ENCODE data around the gene FTL. TPM values are rescaled to one million over a fixed set of nuclear protein-coding genes. Genes with fewer than 3 reads are reported as not detected.
"Not testable (repeated sequence)": the region's sequence is repeated elsewhere in the genome, so short reads cannot be mapped to it uniquely, and the experiment has no call there.

FTL gene
- total and polyA plus RNA-seq, 4 donors: 2,880 to 22,369 (median 12,158) TPM

- WGBS, 2 donors: 90 to 92% methylated on average over 18 of the region's 18 CpGs
- no peaks in the 10 kb centered on the region for H3K9me3 ChIP-seq (ENCODE audit: control insufficient read depth in 4 of 4, insufficient read depth in 3 of 4, low read length in 3 of 4)
- H3K4me1 ChIP-seq (ENCODE audit: control insufficient read depth in 5 of 5, insufficient read depth in 5 of 5, low read length in 5 of 5): peaks cover 0 to 3% (median 0%) of the 10 kb centered on the region in 5 donors
- ATAC-seq (ENCODE audit: insufficient read depth, low FRiP score) (no peak), DNase-seq (no peak)
- no peak for TF ChIP-seq CTCF (IDR thresholded peaks at IDR 0.05; ENCODE audit: control extremely low read depth, extremely low read depth)
- H3K4me3 ChIP-seq: no peak overlapping the region
- peaks cover 15 to 41% (median 16%) of the 10 kb centered on the region in 4 donors for H3K36me3 ChIP-seq (ENCODE audit: control insufficient read depth in 4 of 4, insufficient read depth in 4 of 4, low read length in 4 of 4)
- H3K27me3 ChIP-seq (ENCODE audit: control insufficient read depth in 3 of 3, insufficient read depth in 3 of 3, low read length in 2 of 3): no peaks in the 10 kb centered on the region
- H3K9ac ChIP-seq (ENCODE audit: insufficient read depth in 1 of 2, low read length in 2 of 2): no peak overlapping the region
- no peak overlapping the region for H3K27ac ChIP-seq (ENCODE audit: low read depth in 1 of 2, low read length in 1 of 2)
These were observed 42.3 kb upstream of the FTL start for GRCh38 chr19:48922548-48923490.

- ATAC-seq (ENCODE audit: insufficient read depth, low FRiP score) (no peak), DNase-seq (no peak)
- no peaks in the 10 kb centered on the region for H3K27me3 ChIP-seq (ENCODE audit: control insufficient read depth in 3 of 3, insufficient read depth in 3 of 3, low read length in 2 of 3)
- no peaks in the 10 kb centered on the region for H3K9me3 ChIP-seq (ENCODE audit: control insufficient read depth in 4 of 4, insufficient read depth in 3 of 4, low read length in 3 of 4)
- H3K4me3 ChIP-seq: no peak overlapping the region
- H3K9ac ChIP-seq (ENCODE audit: insufficient read depth in 1 of 2, low read length in 2 of 2): no peak overlapping the region
- 71 to 78% methylated on average over 11 of the region's 11 CpGs for WGBS, 2 donors
- no peak overlapping the region for H3K27ac ChIP-seq (ENCODE audit: low read depth in 1 of 2, low read length in 1 of 2)
- no peak for TF ChIP-seq CTCF (IDR thresholded peaks at IDR 0.05; ENCODE audit: control extremely low read depth, extremely low read depth)
- H3K36me3 ChIP-seq (ENCODE audit: control insufficient read depth in 4 of 4, insufficient read depth in 4 of 4, low read length in 4 of 4): peaks cover 2 to 29% (median 10%) of the 10 kb centered on the region in 4 donors
- H3K4me1 ChIP-seq (ENCODE audit: control insufficient read depth in 5 of 5, insufficient read depth in 5 of 5, low read length in 5 of 5): peaks cover 0 to 3% (median 0%) of the 10 kb centered on the region in 5 donors
These were observed 39.8 kb upstream of the FTL start for GRCh38 chr19:48925240-48925843.

GRCh38 chr19:48925890-48926289, 39.2 kb upstream of the FTL start:
- not testable (repeated sequence) for H3K27me3 ChIP-seq (ENCODE audit: control insufficient read depth in 3 of 3, insufficient read depth in 3 of 3, low read length in 2 of 3); DNase-seq; H3K9ac ChIP-seq (ENCODE audit: insufficient read depth in 1 of 2, low read length in 2 of 2); H3K4me1 ChIP-seq (ENCODE audit: control insufficient read depth in 5 of 5, insufficient read depth in 5 of 5, low read length in 5 of 5); ATAC-seq (ENCODE audit: insufficient read depth, low FRiP score); H3K9me3 ChIP-seq (ENCODE audit: control insufficient read depth in 4 of 4, insufficient read depth in 3 of 4, low read length in 3 of 4); H3K4me3 ChIP-seq
- peaks cover 2 to 24% (median 10%) of the 10 kb centered on the region in 4 donors for H3K36me3 ChIP-seq (ENCODE audit: control insufficient read depth in 4 of 4, insufficient read depth in 4 of 4, low read length in 4 of 4)
- peak overlapping the region in 1 of 2 donors; percentile 68 for H3K27ac ChIP-seq (ENCODE audit: low read depth in 1 of 2, low read length in 1 of 2)
- WGBS, 2 donors: 80 to 89% methylated on average over 8 of the region's 8 CpGs

- no peaks in the 10 kb centered on the region for H3K27me3 ChIP-seq (ENCODE audit: control insufficient read depth in 3 of 3, insufficient read depth in 3 of 3, low read length in 2 of 3)
- WGBS, 2 donors: 7 to 35% methylated on average over 10 of the region's 10 CpGs
- H3K9ac ChIP-seq (ENCODE audit: insufficient read depth in 1 of 2, low read length in 2 of 2): no peak overlapping the region
- peak overlapping the region; percentile 56 to 59 for H3K27ac ChIP-seq (ENCODE audit: low read depth in 1 of 2, low read length in 1 of 2)
- no peaks in the 10 kb centered on the region for H3K9me3 ChIP-seq (ENCODE audit: control insufficient read depth in 4 of 4, insufficient read depth in 3 of 4, low read length in 3 of 4)
- TF ChIP-seq CTCF (IDR thresholded peaks at IDR 0.05; ENCODE audit: control extremely low read depth, extremely low read depth): no peak
- H3K36me3 ChIP-seq (ENCODE audit: control insufficient read depth in 4 of 4, insufficient read depth in 4 of 4, low read length in 4 of 4): peaks cover 0 to 14% (median 6%) of the 10 kb centered on the region in 4 donors
- ATAC-seq (ENCODE audit: insufficient read depth, low FRiP score) (peak; percentile 55), DNase-seq (peak; percentile 44 to 89 (median 76))
- H3K4me1 ChIP-seq (ENCODE audit: control insufficient read depth in 5 of 5, insufficient read depth in 5 of 5, low read length in 5 of 5): peaks cover 0 to 3% (median 0%) of the 10 kb centered on the region in 5 donors
- H3K4me3 ChIP-seq: no peak overlapping the region
These were observed 38.2 kb upstream of the FTL start for GRCh38 chr19:48926909-48927308.

GRCh38 chr19:48927692-48928091, 37.4 kb upstream of the FTL start:
- not testable (repeated sequence) for DNase-seq; H3K36me3 ChIP-seq (ENCODE audit: control insufficient read depth in 4 of 4, insufficient read depth in 4 of 4, low read length in 4 of 4); ATAC-seq (ENCODE audit: insufficient read depth, low FRiP score); H3K27me3 ChIP-seq (ENCODE audit: control insufficient read depth in 3 of 3, insufficient read depth in 3 of 3, low read length in 2 of 3); H3K4me3 ChIP-seq; H3K4me1 ChIP-seq (ENCODE audit: control insufficient read depth in 5 of 5, insufficient read depth in 5 of 5, low read length in 5 of 5); H3K9me3 ChIP-seq (ENCODE audit: control insufficient read depth in 4 of 4, insufficient read depth in 3 of 4, low read length in 3 of 4); H3K9ac ChIP-seq (ENCODE audit: insufficient read depth in 1 of 2, low read length in 2 of 2)
- WGBS, 2 donors: 80 to 87% methylated on average over 17 of the region's 17 CpGs
- peak overlapping the region in 1 of 2 donors; percentile 56 for H3K27ac ChIP-seq (ENCODE audit: low read depth in 1 of 2, low read length in 1 of 2)

All from lung (tissue), 12 donors.